GM18517 (cell line): ENCODE measurements around the gene COX17.
"Not testable (repeated sequence)": the region's sequence is repeated elsewhere in the genome, so short reads cannot be mapped to it uniquely, and the experiment has no call there.

Source experiments
- ATAC-seq: cut with Tn5 transposase; IDR thresholded peaks from one replicate; pipeline ENCODE4 v1.9.1; 2021; ENCODE audit warnings: mild to moderate bottlenecking, moderate library complexity; ENCODE audit not compliant: unreplicated experiment

The COX17 gene, protein sequence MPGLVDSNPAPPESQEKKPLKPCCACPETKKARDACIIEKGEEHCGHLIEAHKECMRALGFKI

DNA sequence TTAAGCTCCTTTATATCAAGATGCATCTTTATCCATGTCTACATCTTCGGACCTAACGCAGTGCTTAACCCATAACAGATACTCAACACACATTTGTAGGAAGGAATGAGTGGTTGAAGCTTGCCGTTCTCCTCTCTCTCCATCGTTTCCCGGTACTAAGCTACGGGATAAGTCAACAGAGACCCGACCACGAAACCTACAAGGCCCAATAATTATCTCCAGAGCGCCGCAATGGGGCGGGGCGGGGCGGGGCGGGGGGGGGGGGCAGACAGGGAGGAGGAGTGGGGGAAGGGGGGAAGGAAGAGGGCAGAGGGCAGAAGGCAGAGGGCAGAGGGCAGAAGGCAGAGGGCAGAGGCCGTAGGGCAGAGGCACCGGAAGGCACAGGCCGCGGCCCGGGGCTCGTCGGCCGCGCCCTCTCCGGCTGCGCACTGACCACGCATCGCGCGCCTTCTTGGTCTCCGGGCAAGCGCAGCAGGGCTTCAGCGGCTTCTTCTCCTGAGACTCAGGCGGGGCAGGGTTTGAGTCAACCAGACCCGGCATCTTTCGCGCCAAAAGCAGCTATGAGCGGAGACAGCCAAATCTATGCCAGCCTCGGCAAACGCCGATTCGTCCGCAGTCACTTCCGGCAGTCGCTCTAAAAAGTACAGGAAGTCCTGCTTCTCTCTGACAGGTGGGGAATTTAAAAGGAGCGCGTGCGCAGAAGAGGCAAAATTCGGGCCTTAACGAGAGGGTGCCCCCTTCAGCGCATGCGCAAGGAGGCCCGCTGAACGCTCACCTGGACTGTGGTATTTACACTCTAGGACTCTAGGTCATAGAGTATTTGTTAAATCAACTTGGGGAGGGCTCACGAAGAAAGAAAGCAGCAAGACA is at the start of gene COX17:
TSS of gene COX17 (minus strand) at position 636 of the 870 bp plus-strand sequence. CDS start at position 540, 96 bp downstream.
- ATAC-seq = peak; percentile 89

- ATAC-seq = no peak
These were observed 49.7 kb upstream of the COX17 start for GRCh38 chr3:119726909-119727308.

GRCh38 chr3:119723022-119723421 is 45.8 kb upstream of the COX17 start:
- no peak for ATAC-seq

GRCh38 chr3:119717520-119717919 is 40.3 kb upstream of the COX17 start:
- no peak for ATAC-seq

DNA sequence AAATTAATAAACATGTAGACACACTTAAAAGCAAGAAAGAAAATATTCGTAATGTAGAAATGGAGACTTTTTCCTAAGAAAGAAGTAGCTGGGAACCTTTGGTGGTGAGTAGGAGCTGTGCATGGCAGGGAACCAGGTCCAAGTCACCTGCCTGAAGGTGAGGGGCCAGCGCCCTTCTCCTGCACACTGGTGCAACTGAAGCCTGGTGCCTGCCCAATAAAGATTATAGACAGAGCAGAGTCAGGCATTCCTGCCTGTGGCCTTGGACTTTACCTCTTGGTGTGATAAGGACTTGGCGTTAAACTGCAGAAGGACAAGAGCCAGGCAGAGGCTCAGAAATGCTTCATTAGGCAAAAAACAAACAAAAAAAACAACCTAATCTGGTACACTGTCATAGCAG is 39.8 kb upstream of the COX17 start:
- ATAC-seq = no peak

DNA sequence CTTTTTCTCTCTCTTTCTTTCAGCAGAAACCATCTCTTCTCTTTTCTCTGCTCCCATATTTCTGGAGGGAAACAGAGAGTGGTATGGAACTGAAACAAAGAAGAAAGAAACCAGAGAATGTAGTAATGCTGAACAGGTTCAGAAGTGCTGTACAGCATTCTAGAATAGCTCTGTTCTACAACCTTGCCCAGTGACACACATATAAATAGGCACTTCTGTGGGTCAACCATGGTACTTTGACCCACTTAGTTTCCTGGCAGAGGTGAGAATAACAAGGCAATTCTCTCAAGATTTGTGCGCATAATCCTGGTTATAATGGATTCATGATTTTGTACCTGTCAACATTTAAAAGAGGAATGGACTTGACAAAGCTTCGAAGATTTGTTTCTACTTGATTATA is 37.9 kb upstream of the COX17 start:
- ATAC-seq = no peak

GRCh38 chr3:119703820-119704531 is 26.8 kb upstream of the COX17 start:
- no peak for ATAC-seq

DNA sequence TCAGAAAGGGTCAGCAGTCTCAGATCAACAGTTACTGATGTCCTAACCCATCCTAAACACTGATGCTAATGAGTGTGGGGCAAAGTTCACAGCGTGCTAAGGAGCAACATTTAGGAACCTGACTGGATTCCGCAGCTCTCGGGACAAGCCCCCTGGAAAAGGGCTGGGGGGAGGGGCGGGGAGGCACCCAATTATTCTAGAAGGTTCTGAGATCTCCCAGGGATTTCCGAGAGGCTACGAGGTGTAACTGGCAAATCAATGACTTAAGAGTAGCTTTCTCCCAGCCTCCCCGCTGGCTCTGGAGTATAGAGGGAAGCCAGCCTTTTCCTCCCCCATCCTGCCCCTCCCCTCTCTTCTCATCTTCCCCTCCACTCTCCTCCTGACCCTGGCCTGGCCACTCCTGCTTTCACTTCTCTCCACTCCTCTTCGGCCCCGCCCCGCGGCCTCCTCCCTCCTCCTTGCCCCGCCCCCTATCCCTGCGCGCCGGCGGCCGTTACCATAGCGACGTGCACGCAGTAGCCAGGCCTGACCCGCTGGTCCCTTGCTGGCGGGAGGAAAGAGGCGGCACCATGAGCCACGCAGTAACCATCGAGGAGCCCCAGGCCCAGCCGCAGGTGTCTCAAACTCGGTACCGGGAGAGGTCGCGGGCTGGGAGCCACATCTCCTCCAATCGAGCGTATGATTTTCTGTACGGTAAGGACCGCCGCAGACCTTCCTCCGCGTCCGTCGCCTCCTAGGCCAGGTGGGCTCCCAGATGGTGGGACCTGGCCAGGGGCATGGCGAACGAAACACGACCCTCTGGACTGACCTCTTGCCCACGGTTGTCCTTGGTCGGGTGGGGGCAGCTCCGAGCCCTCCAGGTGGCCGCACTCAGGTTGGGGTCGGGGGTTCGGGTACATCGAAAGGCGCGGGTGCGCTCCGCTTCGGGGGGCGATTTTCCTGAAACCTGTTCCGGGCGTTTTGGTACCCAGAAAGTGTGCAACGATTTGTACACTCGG is 25.6 kb upstream of the COX17 start, which contains the start of gene CFAP91:
TSS of gene CFAP91 (plus strand) at position 493 of the 998 bp plus-strand sequence. CDS start at position 570, 77 bp downstream.
- peak; percentile 79 for ATAC-seq

DNA sequence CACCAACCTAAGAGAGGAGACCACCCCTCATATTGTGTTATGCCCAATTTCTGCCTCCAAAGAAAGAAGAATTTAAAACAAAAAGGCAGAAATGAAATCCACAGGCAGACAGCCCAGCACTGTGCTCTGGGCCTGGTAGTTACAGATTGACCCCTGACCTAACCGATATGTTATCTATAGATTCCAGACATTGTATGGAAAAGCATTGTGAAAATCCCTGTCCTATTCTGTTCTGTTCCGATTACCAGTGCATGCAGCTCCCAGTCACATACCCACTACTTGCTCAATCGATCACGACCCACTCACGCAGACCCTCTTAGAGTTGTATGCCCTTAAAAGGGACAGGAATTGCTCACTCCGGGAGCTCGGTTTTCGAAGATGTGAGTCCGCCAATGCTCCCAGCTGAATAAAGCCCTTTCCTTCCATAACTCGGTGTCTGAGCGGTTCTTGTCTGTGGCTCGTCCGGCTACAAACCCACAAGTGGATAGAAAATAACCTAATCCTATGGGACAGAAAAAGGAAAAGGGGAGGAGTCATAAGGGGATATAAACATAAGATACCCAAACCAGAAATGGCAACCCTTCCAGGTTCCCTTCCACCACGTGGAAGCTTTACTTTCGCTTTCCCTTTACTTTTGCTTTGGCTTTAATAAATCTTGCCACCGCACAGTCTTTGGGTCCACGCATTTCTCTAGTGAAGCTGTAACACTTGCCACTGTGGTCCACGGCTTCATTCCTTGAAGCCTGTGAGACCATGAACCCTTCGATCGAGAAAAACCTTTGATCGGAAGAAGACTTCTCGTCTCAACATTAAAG is 23.9 kb upstream of the COX17 start:
- no peak for ATAC-seq

DNA sequence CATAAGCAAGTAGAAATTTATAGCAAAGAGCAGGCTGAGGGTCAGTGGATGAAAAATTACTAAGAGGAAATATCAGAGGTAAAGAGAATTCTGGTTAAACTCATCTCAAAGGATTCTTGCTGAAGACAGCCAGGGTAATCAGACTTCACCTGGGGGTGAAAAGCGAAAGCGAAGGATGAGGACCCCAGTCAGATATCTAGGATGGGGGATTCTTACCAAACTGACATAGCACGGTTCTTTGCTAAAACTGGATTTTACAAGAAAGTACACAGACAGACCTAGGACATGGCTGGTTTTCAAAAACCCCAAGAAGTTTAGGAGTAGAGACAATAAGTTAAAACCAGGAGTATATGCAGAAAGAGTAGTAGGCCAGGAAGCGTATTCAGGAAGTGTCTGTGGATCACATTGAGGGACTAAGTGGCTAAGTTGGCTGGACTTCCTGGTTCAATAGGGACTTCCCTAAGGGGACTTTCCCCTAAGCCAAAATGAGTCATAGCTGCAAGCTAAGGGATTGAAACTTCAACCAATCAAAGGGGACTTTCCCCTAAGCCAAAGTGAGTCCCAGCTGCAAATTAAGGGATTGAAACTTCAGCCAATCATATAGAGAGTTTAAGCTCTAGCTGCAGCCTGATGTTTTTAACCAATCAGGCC is 23.2 kb upstream of the COX17 start:
- ATAC-seq = no peak

DNA sequence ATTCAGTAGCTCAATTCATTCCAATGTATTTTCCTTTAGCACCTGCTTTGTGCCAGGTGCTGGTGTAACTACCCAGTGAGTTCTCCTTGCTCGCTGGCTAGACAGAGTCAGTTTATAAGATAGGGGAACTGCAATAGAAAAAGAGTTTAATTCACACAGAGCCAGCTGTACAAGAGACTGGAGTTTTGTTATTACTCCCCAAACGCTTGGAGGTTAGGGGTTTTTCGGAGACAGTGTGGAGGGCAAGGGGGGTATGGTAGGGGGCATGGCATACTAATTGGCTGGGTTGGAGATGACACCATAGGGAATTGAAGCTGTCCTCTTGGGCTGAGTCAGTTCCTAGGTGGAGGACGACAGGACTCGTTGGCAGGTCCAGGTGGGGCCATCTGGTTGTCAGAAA is 20.2 kb upstream of the COX17 start:
- ATAC-seq = peak; percentile 54

- no peak for ATAC-seq
These were observed 18.3 kb upstream of the COX17 start for GRCh38 chr3:119695480-119695879.

DNA sequence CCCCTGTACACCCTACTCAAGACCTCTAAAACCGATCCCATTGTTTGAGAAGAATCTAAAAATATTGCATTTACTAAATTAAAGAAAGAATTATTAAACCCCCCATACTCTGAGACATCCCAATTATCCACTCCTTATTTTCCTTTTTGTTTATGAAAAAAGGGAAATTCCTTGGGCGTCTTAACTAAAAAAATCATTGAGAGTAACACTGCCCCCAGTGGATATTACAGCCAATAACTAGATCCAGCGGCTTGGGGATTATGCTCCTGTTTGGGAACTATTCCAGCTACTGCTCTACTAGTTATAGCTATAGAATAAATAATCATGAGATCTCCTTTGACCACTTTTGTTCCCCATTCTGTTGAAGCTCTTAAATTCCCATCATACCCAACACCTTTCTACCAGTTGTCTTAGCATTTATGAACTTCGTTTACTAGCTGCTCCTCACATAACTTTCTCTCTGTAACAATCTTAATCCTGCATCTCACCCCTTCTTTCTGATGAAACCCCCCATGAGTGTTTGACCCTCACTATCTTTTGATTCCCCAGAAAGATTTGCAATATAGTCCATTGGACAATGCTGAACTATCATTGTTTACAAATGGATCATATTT is 12.9 kb upstream of the COX17 start:
- ATAC-seq = no peak

DNA sequence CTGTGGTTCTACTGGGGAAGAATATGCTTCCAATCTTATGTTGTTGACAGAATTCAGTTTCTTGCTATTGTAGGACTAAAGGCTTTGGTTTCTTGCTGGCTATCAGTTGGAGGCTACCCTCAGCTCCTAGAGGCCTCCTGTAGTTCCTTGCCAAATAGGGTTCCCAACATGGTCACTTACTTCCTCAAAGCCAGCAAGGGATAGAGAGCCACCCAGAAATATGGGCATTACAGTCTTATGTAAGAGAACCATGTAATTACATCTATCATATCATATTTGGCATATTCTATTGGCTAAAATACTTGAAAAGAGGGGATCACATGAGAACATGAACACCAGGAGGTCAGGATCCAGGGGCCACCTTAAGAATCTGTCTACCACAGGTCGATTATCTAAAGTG is 6.2 kb upstream of the COX17 start:
- no peak for ATAC-seq

DNA sequence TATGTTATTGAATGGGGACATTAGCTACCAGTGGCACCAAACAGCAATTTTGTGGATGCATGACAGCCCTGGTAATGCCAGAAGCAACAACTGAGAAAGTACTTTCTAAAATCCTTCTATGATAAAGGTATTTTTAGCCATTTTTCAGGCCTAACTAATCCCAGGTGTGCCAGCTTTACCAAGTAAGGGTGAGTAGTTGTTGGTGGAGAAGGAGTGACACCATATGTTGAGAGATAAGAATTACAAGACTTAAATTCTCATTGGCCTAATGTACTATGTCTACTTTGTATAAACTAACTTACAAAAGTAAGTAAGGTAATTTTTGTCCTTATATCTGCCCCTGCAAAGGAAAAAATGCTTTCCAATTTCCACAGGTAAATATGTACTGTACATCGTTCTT is 4.1 kb upstream of the COX17 start:
- ATAC-seq = peak; percentile 23

DNA sequence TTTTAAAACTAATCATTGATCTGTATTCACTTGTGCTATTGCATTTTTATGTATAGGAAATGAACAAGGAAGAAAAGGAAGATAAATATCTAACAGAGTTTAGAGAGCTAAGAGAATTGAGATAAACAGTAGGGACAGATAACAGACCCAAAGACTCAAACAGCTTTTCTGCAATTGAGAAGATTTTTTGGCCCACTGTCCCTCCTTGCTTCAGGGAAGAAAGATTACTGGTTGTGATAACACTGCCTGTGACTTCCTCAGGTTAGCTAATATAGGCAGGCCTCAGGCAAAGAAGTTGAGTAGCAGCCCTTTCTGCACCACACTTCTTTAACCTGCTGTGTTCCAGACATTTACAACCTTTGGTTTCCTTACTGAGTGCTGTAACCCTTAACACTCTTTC is 2.7 kb upstream of the COX17 start:
- ATAC-seq = no peak

DNA sequence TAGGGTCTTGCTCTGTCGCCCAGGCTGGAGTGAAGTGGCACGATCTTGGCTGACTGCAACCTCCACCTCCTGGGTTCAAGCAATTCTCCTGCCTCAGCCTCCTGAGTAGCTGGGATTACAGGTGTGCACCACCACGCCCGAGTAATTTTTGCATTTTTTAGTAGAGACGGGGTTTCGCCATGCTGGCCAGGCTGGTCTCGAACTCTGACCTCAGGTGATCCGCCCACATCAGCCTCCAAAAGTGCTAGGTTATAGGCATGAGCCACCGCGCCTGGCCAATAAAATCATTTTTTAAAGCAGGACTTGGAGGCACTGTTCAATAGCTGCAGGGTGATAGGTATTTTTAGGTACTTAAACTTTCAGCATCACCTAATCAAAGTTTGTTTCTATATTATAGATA is 1.0 kb upstream of the COX17 start:
- not testable (repeated sequence) for ATAC-seq

GRCh38 chr3:119677641-119677934 is 382 bp upstream of the COX17 start:
- ATAC-seq = no peak

- no peak for ATAC-seq
These were observed 1.2 kb downstream of the COX17 start for GRCh38 chr3:119676020-119676419.
